HG03457 (cell line): ENCODE results near the gene PPM1L.

Experiments used
- ATAC-seq: cut with Tn5 transposase; IDR thresholded peaks from one replicate; pipeline ENCODE4 v1.9.1; 2021; ENCODE audit warnings: moderate number of reproducible peaks; ENCODE audit not compliant: unreplicated experiment

The PPM1L gene

DNA sequence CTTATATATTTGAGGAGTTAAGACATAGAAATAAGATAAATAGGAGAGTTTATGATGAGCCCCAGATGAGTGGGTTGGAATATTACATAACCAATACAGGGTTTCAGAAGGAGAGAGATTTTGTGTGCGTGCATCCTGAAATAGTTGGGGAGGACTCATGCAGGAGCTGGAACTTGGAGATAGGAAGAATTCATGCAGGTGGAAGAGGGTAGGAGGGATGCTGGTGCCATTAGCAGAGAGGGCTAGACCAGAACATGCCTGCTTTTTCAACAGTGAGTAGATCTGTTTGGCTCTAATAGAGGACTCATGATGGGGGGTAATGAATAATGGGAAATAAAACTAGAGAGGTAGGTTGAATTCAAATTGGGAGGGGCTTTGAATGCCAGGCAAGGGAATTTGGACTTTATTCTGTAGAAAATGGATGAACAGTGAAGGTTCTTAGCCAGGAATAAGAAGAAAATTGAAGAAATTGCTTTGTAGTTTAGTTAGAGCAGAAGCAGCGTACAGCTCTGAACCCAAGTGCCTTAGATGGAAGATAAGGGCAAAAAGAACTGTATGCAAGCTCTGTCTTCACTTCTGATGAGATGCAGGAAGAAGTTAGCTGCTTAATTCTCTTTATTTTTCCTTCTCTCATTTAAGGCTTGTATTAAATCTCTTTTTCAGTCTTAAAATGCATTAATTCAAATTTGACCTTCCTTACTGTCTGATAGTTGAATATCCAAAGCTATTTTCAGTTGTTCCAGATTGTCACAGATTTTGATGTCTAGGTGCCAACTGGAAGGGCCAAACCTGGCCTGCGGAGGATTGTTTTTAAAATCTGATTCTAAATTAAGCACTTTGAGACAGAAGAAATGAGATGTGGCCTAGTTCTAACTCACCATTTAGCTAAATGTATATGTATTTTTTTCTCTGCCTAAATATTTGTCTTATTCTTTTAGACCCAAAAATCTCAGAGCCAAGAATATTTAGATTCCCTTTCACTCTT is 86.3 kb downstream of the PPM1L start:
- no peak for ATAC-seq

DNA sequence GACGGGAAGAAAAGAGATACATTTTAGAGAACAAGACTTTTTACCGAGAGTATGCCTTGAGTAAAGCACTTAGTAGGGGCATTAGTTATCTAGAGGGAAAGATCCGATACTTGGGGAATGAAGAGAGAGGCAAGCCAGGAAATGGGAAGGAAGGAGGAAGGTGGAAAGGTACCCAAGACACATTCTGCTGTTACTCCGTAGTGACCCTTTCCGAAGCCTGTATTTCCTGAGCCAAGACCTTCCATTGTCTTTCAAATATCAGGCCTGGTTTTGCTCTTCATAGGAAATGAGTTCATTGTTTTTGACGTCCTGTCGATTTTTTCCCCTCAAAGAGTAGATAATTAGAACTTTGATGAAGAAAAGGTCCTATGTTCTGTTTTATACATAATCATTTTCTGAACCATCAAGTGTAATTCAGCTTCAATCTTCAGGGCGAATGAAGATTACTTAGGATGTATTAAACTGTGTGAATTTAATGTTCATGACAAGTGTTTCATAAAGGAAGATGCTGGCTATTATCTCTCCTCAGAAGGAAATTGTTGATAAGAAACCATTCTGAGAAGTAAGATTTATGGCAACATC is 95.7 kb downstream of the PPM1L start:
- ATAC-seq = no peak

DNA sequence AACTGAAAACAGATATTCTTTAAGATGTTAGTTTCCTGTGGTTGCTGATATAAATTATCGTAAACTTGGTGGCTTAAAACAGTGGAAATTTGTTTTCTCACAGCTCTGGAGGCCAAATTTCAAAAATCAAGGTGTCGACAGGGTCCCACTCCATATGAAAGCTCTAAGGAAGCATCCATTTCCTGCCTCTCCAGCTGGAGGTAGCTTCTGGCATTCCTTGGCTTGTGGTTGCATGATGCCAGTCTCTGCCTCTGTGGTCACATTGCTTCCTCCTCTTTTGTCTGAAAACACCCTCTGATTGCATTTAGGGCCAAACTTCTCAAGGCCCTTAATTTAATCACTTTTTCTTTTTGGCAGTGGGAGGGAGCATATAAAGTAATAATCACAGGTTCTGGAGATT is 96.8 kb downstream of the PPM1L start:
- no peak for ATAC-seq

DNA sequence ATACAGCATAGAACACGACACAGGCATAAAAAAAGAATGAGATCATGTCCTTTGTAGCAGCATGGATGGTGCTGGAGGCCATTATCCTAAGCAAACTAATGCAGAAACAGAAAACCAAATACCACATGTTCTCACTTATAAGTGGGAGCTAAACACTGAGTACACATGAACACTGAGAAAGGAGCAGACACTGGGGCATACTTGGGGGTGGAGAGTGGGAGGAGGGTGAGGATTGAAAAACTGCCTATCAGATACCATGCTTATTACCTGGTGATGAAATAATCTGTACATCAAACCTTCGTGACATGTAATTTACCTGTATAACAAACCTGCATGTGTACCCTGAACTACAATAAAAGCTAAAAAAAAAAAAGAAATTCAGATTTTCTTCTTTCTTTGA is 100.4 kb downstream of the PPM1L start:
- ATAC-seq = no peak

DNA sequence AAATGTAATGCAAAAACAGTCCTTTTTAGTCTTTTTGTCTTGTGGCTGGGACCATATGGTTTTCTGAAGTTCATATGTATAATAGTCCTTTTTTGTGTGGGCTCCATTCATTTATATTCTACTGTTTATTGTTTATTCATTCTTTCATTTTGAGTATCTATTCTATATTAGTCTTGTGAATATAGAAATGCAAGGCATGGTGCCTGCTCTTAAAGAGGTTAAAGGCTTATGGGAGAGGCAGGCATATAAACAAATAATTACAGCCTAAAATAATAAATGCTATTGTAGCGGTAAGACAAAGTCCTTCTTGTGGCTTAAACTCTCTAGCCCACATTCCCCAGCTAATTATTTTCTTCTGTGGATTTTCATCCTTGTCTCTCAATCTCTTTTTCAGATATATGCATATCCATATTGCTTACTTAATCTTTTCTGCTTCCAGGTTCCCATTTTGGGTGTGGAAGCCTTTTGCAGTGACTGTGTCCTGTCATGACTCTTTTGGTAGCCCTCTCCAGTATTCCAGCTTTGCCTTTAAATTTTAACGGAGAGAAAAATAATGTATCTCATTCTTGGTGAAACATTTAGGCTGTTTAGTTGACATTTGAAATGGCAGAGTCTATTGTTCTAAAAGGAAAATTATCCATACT is 101.6 kb downstream of the PPM1L start:
- ATAC-seq = no peak

DNA sequence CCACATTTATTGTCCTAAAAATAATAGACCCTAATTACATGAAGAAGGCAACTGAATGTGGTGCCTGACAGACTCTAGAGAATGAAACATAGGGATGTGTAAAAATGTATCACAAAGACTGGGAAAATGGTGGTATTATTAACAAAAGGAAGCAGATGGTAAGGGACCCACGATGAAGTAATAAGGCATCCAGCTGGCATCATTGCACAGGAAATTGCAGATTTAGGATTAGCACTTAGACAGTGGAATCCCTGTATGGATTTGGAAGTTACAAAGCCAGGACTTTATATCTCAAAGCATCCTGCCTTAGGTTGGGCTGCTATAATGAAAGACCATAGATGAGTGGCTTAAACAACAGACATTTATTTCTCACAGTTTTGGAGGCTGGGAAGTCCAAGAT is 104.3 kb downstream of the PPM1L start:
- ATAC-seq = no peak

DNA sequence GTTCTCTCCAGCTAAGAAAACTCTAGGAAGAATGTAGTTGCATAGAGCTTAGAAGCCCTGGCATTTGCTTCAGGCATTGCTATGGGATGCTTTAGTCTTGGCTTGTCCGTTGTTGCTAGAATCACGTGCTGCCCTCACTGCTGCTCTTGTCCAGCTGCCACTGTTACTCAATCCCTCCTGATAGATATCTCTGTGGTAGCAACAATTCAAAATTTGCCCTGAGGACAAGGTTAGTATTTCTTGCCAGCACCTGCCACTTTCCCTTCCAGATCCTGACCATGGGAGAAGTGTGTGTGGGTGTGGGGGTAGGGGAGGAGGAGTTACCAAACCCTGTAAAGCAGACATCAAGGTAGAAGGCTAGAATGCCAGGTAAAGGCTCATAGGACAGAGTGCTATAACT is 113.8 kb downstream of the PPM1L start:
- no peak for ATAC-seq

DNA sequence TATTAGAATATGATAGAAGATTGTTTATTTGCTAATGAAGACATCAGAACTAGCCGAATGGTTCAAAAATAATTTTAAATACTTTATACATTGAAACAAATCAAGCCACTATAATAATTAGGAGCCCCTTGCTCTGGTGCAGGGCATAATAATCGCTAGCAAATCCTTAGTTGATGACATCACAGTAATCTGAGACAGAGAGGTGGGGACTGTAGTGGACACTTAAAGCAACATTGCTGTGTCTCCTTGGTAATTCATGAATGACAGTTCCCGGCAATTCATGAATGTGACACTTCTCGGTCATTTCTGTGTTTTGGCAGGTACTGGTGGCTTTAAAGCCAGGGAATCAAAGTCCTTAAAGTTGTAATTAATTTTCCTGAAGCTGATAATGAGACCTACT is 114.3 kb downstream of the PPM1L start:
- no peak for ATAC-seq

DNA sequence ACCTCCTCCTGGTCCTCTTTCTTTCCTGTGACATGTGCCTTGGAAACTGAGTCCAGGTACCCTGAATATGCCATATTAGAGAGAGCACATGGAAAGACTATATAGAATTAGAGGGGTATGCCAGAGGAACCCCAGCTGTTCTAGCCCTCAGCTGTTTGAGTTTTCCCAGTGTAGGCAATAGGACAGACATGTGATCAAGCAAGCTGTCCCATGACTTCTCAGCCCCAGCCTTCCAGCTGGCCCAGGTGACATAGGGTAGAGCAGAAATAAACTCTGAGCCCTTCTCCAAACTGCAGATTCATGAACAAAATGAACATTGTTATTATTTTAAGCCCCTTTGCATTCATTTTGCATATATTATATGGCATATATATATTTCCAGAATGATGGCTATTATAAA is 118.7 kb downstream of the PPM1L start:
- ATAC-seq = no peak

DNA sequence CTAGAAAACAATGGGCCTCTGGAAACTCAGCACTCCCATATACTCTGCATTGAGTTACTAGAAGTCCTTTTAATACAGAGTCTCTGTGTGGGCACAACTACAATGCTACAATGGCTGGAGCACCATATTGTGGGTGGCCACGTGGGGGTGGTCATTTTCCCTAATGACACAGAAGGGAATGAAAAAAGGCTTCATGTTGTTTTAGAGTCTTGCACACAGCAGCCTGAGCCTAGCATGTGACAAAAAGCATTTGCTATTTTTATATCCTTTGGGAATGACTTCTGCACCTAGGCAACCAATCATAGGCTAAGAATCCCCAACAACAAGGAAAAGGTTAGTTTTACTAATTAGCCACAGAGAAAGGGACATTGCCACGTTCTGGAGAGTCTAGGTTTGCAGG is 120.6 kb downstream of the PPM1L start:
- no peak for ATAC-seq

DNA sequence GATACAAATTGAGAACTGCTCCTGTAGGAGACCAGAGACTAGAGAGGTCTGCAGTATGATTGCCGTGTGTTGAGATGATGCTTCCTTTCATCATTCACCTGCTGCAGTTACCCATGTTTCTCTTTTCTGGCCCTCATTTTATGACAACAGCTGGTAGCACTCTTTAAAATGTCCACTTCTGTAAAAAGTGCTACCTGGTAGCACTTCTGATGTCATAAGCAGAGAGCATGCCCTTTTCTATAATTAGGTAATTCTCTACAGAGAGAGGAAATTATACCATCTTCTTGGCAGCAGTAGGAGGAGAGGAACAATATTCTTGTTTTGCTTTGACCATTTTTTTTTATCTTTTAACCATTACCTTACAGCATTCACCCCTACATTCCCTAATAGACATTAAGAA is 123.8 kb downstream of the PPM1L start:
- no peak for ATAC-seq

DNA sequence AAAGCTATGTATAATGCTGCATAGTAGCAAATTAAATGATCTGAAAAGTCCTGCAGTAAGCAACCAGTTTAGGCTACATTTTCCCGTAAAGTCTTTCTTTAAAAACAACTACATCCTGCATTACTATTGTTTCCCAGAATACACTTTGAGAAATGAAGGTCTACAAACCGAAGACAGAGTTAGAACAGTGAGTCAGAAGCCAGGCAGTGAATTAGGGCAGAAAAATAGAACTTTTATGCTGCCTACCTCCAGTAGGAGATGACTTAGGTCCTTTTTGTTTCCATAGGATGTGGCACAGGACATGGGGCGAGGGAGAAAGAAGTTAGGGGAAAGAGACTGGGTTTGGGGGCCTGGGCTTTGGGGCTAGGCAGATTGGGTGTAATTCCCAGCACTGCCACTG is 127.3 kb downstream of the PPM1L start:
- no peak for ATAC-seq

DNA sequence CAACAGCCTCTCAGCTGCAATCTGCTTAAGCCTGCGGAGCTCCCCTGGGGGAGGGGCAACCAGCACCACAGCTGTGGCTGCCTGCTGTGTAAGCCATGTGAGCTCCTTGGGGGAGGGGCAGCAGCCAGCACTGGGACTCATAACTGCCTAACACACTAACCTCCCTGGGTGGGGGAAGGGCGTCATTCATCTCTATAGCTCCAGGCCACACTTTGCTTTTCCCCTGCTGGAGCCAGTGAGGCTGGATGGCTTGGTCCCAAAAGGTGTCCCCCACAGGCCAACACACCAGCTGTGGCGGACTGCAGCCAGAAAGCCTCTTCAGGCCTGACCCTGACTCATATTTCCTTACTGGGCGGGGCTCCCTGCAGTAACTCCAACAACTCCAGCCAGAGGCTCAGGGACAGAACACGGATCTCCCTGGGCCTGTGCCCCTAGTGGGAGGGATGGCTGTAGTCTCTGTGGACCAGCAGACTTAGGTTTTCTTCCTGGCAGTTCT is 129.8 kb downstream of the PPM1L start:
- ATAC-seq = no peak

DNA sequence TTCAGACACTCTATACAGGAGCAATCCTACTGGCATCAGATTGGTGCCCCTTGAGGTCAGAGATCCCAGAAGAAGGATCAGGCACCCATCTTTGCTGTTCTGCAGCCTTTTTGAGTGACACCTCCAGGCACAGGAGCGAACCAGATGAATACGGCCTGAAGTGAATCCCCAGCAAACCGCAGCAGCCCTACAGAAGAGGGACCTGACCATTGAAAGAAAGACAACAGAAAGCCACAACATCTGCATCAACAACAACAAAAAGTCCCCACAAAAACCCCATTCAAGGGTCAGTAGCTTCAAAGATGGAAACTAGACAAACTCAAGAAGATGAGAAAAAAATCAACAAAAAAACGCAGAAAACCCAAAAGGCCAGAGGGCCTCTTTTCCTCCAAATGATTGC is 130.4 kb downstream of the PPM1L start:
- peak; percentile 83 for ATAC-seq

DNA sequence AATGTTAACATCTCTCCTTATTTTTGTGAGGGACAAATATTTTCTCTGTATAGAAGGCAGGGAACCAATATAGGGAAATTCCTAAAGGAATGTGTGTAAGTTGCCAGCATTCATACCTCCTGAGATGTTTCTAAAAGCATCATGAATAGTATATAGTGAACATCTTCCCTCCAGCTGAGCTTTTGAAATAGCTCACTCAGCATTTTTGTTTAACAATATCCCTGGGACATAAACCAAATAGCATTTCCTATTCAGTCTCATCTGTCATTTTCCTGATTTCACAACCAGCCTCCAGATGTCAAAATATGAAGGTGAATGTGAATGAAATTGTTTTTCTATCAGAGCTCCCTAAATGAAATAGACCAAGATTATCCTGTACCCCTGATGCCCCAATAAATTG is 137.2 kb downstream of the PPM1L start:
- no peak for ATAC-seq

DNA sequence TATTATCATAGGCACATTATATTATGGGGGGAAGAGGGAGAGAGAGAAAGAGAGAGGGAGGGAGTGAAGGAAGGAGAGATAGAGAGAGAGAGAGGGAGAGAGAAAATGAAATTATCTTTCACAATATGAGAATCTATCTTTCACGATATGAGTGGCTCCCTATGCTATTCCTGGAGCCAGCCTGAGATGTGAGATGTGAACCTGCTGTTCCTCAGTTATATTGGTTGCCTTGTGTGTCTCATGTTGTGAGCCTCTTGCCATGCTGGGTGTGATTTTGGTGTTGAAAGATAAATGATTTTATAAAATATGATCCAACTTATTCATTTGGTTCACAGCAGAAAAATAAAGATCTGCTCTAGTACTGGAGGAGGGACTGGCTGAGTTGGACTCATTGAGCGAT is 148.7 kb downstream of the PPM1L start:
- ATAC-seq = no peak

DNA sequence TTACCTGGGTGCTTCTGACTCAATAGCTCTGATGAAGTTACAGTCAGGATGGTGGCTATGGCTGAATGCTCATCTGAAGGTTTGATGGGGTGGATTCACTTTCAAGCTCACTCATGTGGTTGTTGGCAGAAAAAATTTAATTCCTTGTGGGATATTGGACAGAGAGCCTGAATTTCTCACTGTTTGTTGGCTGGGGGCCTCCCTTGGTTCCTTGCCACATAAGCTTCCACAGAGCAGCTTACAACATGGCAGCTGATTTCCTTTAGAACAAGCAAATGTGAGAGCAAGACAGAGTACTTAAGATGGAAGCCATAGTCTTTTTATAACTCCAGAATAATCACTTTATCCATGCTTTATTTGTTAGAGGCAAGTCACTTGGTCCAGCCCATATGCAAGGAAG is 150.6 kb downstream of the PPM1L start:
- ATAC-seq = no peak

DNA sequence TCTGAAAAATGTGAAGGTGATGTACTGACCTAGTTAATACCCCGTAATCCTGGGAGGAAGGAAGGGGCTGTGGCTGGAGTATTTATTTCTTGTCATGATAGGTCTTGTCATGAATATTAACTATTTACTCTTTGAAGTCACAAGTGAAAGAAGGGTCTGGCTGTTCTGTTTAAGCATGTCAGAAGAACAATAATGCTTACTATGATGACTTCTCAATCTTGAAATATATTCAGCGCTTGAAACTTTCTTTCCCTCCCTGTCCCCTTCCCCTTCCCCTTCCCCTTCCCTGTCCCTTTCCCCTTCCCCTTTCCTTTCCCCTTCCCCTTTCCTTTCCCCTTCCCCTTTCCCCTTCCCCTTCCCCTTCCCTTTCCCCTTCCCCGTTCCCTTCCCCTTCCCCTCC is 153.9 kb downstream of the PPM1L start:
- ATAC-seq = no peak

DNA sequence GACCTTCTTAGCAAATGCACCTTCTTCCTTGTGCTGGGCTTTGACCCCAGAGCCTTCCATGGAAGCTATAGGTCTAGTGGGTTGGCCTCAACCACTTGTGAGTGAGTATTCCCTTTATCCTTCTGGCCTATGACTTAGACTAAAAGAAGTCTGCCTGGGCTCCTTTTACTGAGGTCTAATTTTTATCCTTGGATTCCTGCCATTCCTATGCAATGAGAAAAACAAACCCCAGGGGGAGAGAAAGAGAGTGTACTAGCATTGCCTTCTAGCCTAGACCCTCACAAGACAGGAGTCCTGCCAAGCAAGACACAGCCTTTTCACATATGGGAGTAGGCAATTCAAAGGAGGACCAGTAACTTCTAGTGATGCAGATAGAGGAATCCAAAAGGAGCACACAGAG is 155.4 kb downstream of the PPM1L start:
- ATAC-seq = no peak

DNA sequence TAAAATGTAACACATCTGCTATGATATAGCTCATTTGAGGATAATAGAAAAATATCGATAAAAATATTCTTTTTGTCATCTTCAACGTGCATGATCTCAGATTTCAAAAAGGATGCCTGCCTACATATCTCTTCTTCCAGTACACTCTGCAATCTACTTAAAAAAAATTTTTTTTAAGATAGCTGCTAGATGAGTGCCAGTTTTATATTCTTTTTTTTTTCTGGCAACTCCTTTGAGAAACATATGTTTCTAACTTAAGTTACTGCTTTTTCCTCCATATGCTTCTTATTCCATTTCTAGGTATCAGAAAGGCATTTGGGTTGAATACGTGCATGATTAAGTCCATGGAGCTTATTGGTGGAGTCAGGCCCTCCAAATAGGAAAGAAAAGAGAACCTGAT is 160.4 kb downstream of the PPM1L start:
- no peak for ATAC-seq

DNA sequence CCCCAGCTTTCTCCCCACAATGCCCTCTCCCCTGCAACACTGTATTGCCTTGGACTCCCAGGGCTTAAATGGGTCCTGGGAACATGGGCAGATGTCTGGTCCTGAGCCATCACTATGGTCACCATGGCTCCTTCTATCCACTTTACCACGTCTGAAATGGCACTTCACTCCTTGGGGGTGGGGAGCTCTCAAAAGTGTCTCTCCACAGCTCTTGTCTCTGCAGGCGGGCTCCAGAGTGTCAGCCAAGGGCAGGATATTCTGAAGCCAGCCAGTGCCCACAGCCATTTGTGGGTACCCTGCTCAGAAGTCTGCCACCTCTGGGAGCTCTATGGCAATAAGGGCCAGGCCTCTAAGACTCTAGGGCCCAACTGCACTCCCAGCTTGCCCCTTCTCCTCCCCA is 163.9 kb downstream of the PPM1L start:
- no peak for ATAC-seq
